ENCODE measurements around the gene SCUBE1. TPM values are rescaled to one million over a fixed set of nuclear protein-coding genes. Genes with fewer than 3 reads are reported as not detected.
A peak's percentile ranks its signal among the peaks of the same experiment; 100 is the strongest.

SCUBE1 gene
- total RNA-seq, 4 donors from 2014 or later: 0.38 to 4.0 (median 2.1) TPM

GRCh38 chr22:43389227-43389836 is 46.2 kb upstream of the SCUBE1 start:
- no peak overlapping the region for H3K27ac ChIP-seq
- H3K9me3 ChIP-seq: no peaks in the 10 kb centered on the region
- no peaks in the 10 kb centered on the region for H3K36me3 ChIP-seq
- H3K27me3 ChIP-seq: peaks cover 0 to 54% (median 0%) of the 10 kb centered on the region in 4 donors
- intact Hi-C loops (cut with DNase I): no loop called here
- no peak overlapping the region for H3K4me3 ChIP-seq
- WGBS, 2 donors: 84 to 90% methylated on average over 6 to 7 of the region's 8 CpGs
- peaks cover 0 to 13% (median 0%) of the 10 kb centered on the region in 3 donors for H3K4me1 ChIP-seq
- TF ChIP-seq POLR2A (IDR thresholded peaks at IDR 0.05) (no peak), CTCF (IDR thresholded peaks at IDR 0.05) (no peak)
- DNase-seq: no peak

GRCh38 chr22:43388420-43388851 is 45.3 kb upstream of the SCUBE1 start:
- WGBS, 2 donors: 2% methylated on average over 14 of the region's 17 CpGs; no CpG with 5 or more reads in 1 of the 2 donors
- no peak overlapping the region for H3K4me3 ChIP-seq
- intact Hi-C loops (cut with DNase I): no loop called here
- H3K9me3 ChIP-seq: no peaks in the 10 kb centered on the region
- peak; percentile 4 for DNase-seq
- H3K36me3 ChIP-seq: no peaks in the 10 kb centered on the region
- TF ChIP-seq POLR2A (IDR thresholded peaks at IDR 0.05) (no peak), CTCF (IDR thresholded peaks at IDR 0.05) (peak; percentile 87 to 100 (median 92))
- H3K27me3 ChIP-seq: peaks cover 0 to 47% (median 0%) of the 10 kb centered on the region in 4 donors
- peaks cover 0 to 13% (median 0%) of the 10 kb centered on the region in 3 donors for H3K4me1 ChIP-seq
- no peak overlapping the region for H3K27ac ChIP-seq

GRCh38 chr22:43387815-43388214 is 44.6 kb upstream of the SCUBE1 start:
- peaks cover 0 to 46% (median 0%) of the 10 kb centered on the region in 4 donors for H3K27me3 ChIP-seq
- DNase-seq: no peak
- H3K4me1 ChIP-seq: peaks cover 0 to 13% (median 0%) of the 10 kb centered on the region in 3 donors
- no peak overlapping the region for H3K27ac ChIP-seq
- 47 to 55% methylated on average over 5 to 7 of the region's 7 CpGs for WGBS, 2 donors
- H3K4me3 ChIP-seq: no peak overlapping the region
- TF ChIP-seq CTCF (IDR thresholded peaks at IDR 0.05) (no peak), POLR2A (IDR thresholded peaks at IDR 0.05) (no peak)
- intact Hi-C loops (cut with DNase I): no loop called here
- no peaks in the 10 kb centered on the region for H3K36me3 ChIP-seq
- no peaks in the 10 kb centered on the region for H3K9me3 ChIP-seq

- H3K27ac ChIP-seq: no peak overlapping the region
- H3K4me3 ChIP-seq: no peak overlapping the region
- H3K36me3 ChIP-seq: no peaks in the 10 kb centered on the region
- no peaks in the 10 kb centered on the region for H3K9me3 ChIP-seq
- no peak for DNase-seq
- TF ChIP-seq POLR2A (IDR thresholded peaks at IDR 0.05) (no peak), CTCF (IDR thresholded peaks at IDR 0.05) (peak; percentile 80 to 93 (median 88))
- intact Hi-C loops (cut with DNase I): no loop called here
- peaks cover 0 to 13% (median 0%) of the 10 kb centered on the region in 3 donors for H3K4me1 ChIP-seq
- peaks cover 0 to 50% (median 0%) of the 10 kb centered on the region in 4 donors for H3K27me3 ChIP-seq
- WGBS, 2 donors: 6 to 23% methylated on average over 4 to 19 of the region's 20 CpGs
These were observed 42.8 kb upstream of the SCUBE1 start for GRCh38 chr22:43385770-43386641.

GRCh38 chr22:43384863-43385262 is 41.7 kb upstream of the SCUBE1 start:
- intact Hi-C loops (cut with DNase I): no loop called here
- DNase-seq: no peak

More at GRCh38 chr22:43384863-43385262, 41.7 kb upstream of the SCUBE1 start:
- TF ChIP-seq CTCF (IDR thresholded peaks at IDR 0.05) (no peak), POLR2A (IDR thresholded peaks at IDR 0.05) (no peak)
- Histone ChIP-seq H3K27ac (no peak overlapping the region), H3K36me3 (no peaks in the 10 kb centered on the region), H3K9me3 (no peaks in the 10 kb centered on the region), H3K4me3 (no peak overlapping the region), H3K27me3 (peaks cover 0 to 50% (median 0%) of the 10 kb centered on the region in 4 donors), H3K4me1 (peaks cover 0 to 13% (median 0%) of the 10 kb centered on the region in 3 donors)
- WGBS, 2 donors: 39 to 49% methylated on average over 5 of the region's 5 CpGs

Data from esophagus squamous epithelium (tissue), 5 donors.